K562 (cell line): Measurements from ENCODE around the gene GPRC5A. TPM values are rescaled to one million over a fixed set of nuclear protein-coding genes. Genes with fewer than 3 reads are reported as not detected.

Experiments used
- ATAC-seq: fragments of 200-7000 bp; cut with Tn5 transposase; 3 replicates; pipeline ENCODE4 v1.9.1; 2020; ENCODE audit warnings: moderate library complexity
- BruUV-seq: library from RNA; stranded (reverse); fragments of 400-500 nt; replicated peaks from 2 replicates; lab custom pipeline; 2021; lab: Mats Ljungman, UMichigan
- CTCF ChIA-PET: fragments of 300-600 bp; formaldehyde crosslinking; extraction: SDS; loops from one replicate; lab custom pipeline; 2021; ENCODE audit warnings: low intra/inter-chr PET ratio; lab: Yijun Ruan, JAX
- POLR2A ChIA-PET: fragments of 300-600, 350-650 bp; sonication (Branson Sonifier 250); formaldehyde crosslinking; extraction: SDS; loops from one replicate; lab custom pipeline; 2021; ENCODE audit warnings: antibody characterized with exemption, inconsistent platforms; lab: Yijun Ruan, JAX
- DNase-seq, 4 experiments: peaks; one replicate each; pipeline versions ENCODE4 v3.0.0 to v3.0.0-alpha.2; 2011 to 2018; ENCODE audit warnings: low spot score in 3 of 4, mixed read lengths in 3 of 4; ENCODE audit errors: extremely low read depth in 1 of 4
- FAIRE-seq: peaks from 2 replicates; lab custom pipeline; 2011; peaks lifted over from hg19 to GRCh38; lab: Jason Lieb, UNC
- H2AFZ ChIP-seq: 2 replicates; pipeline ENCODE4 v1.6.0; 2011; ENCODE audit warnings: low read depth, low read length, control low read depth, inconsistent platforms
- H3K27ac ChIP-seq: fragments of 200-600 bp; 3 replicates; pipeline ENCODE4 v1.8.0; 2011; ENCODE audit warnings: low read depth, mild to moderate bottlenecking, control low read depth, inconsistent platforms, low read length, moderate library complexity, mixed read lengths; ENCODE audit errors: extremely low read depth
- H3K27me3 ChIP-seq, 2 experiments: fragments of 300-600 bp in 1 of 2; 2 replicates in 1 of 2; 3 replicates in 1 of 2; pipeline versions ENCODE4 v1.6.0 to v1.8.0; 2011; ENCODE audit warnings: inconsistent platforms in 2 of 2, low read length in 2 of 2, mild to moderate bottlenecking in 1 of 2, mixed read lengths in 1 of 2, moderate library complexity in 1 of 2; ENCODE audit not compliant: control insufficient read depth in 2 of 2, insufficient read depth in 2 of 2
- H3K36me3 ChIP-seq: fragments of 300-600 bp; 3 replicates; pipeline ENCODE4 v1.8.0; 2011; ENCODE audit warnings: mild to moderate bottlenecking, low read length, inconsistent platforms; ENCODE audit not compliant: control insufficient read depth, insufficient read depth
- H3K4me1 ChIP-seq, 2 experiments: fragments of 200-600 bp in 1 of 2; replicated peaks in 1 of 2; 2 replicates in 1 of 2; 3 replicates in 1 of 2; pipeline versions ENCODE4 v1.5.1 to v1.8.0; 2011; ENCODE audit warnings: inconsistent platforms in 2 of 2, low read length in 2 of 2, mild to moderate bottlenecking in 1 of 2, mixed read lengths in 1 of 2, moderate library complexity in 1 of 2; ENCODE audit not compliant: control insufficient read depth in 2 of 2, insufficient read depth in 2 of 2
- H3K4me2 ChIP-seq: 2 replicates; pipeline ENCODE4 v1.6.1; 2011; ENCODE audit warnings: low read length, control low read depth, inconsistent platforms, mixed read lengths; ENCODE audit not compliant: insufficient read depth
- H3K4me3 ChIP-seq: fragments of 200-600 bp; sonication (generic), shearing (Covaris generic); 2 replicates; pipeline ENCODE4 v1.5.1; 2016; ENCODE audit warnings: control low read depth, inconsistent platforms
- H3K79me2 ChIP-seq: fragments of 200-600 bp; 3 replicates; pipeline ENCODE4 v1.8.0; 2011; ENCODE audit warnings: low read length, inconsistent platforms; ENCODE audit not compliant: control insufficient read depth, insufficient read depth
- H3K9ac ChIP-seq, 2 experiments: 2 replicates each; pipeline versions ENCODE4 v1.6.0 to v1.6.1; 2011; ENCODE audit warnings: low read depth in 2 of 2, low read length in 2 of 2, control low read depth in 1 of 2, inconsistent platforms in 1 of 2, mild to moderate bottlenecking in 1 of 2, mixed read lengths in 1 of 2; ENCODE audit not compliant: insufficient read depth in 1 of 2
- H3K9me1 ChIP-seq: one replicate; pipeline ENCODE4 v1.6.0; 2011; ENCODE audit warnings: inconsistent platforms, mild to moderate bottlenecking, low read length, moderate library complexity; ENCODE audit not compliant: control insufficient read depth, insufficient read depth
- H3K9me3 ChIP-seq: replicated peaks from 2 replicates; pipeline ENCODE4 v1.5.1; 2011; ENCODE audit warnings: low read depth, low read length, inconsistent platforms; ENCODE audit not compliant: control insufficient read depth, insufficient read depth
- H4K20me1 ChIP-seq: replicated peaks from 2 replicates; pipeline ENCODE4 v1.6.1; 2011; ENCODE audit warnings: low read length, inconsistent platforms, mixed read lengths; ENCODE audit not compliant: control insufficient read depth, insufficient read depth
- GTF2E2 ChIP-seq: fragments of 200-800 bp; sonication (Bioruptor generic); IDR thresholded peaks from 2 replicates; pipeline ENCODE4 v1.6.1; 2016; ENCODE audit warnings: missing genetic modification characterization, missing compliant biosample characterization
- ID3 ChIP-seq, 2 experiments: fragments of 250-450 bp in 1 of 2; fragments of 450-650 bp in 1 of 2; sonication (Bioruptor Pico) in 1 of 2; IDR thresholded peaks; 2 replicates each; pipeline versions ENCODE4 v1.6.1 to v1.8.0; 2016 to 2021; ENCODE audit warnings: mild to moderate bottlenecking in 2 of 2, moderate library complexity in 2 of 2, missing compliant biosample characterization in 1 of 2, missing genetic modification characterization in 1 of 2
- MYBL2 ChIP-seq, 2 experiments: fragments of 450-650 bp in 1 of 2; sonication (generic) in 1 of 2; formaldehyde crosslinking in 1 of 2; IDR thresholded peaks; 2 replicates each; pipeline versions ENCODE4 v1.6.1 to v1.8.1; 2017 to 2022; ENCODE audit warnings: borderline replicate concordance in 1 of 2, inconsistent platforms in 1 of 2, low read depth in 1 of 2, mild to moderate bottlenecking in 1 of 2, missing genetic modification reagents in 1 of 2, moderate library complexity in 1 of 2
- RBBP5 ChIP-seq: fragments of 200-600 bp; sonication (generic); IDR thresholded peaks from 2 replicates; pipeline ENCODE4 v1.6.1; 2012; ENCODE audit warnings: borderline replicate concordance, mild to moderate bottlenecking, low read length, control low read depth, inconsistent platforms; ENCODE audit not compliant: insufficient read depth, poor library complexity, severe bottlenecking
- RBM22 ChIP-seq: fragments of 200-400 bp; formaldehyde crosslinking; IDR thresholded peaks from 2 replicates; pipeline ENCODE4 v1.6.1; 2018; ENCODE audit warnings: low read length, low read depth; ENCODE audit not compliant: poor library complexity, severe bottlenecking
- ZNF778 ChIP-seq: fragments of 450-650 bp; formaldehyde crosslinking; IDR thresholded peaks from 2 replicates; pipeline ENCODE4 v1.4.0; 2020; ENCODE audit warnings: mild to moderate bottlenecking, moderate library complexity
- WGBS: fragments of 100-300 bp; shearing (Covaris generic); methylation state at CpG from one replicate; pipeline ENCODE4 v1.1.6; 2016; ENCODE audit warnings: low coverage, mixed read lengths; ENCODE audit not compliant: insufficient coverage; ENCODE audit errors: missing lambda C conversion rate; 5-methylcytosine and 5-hydroxymethylcytosine counted together
- in situ Hi-C: fragments of 300-500 bp; cut with MboI; formaldehyde crosslinking; loops from 4 replicates; pipeline ENCODE4 v1.15.0; 2018; ENCODE audit warnings: inconsistent platforms, mixed read lengths
- intact Hi-C: fragments of 100-400 bp; cut with micrococcal nuclease; formaldehyde crosslinking; loops from 2 replicates; pipeline ENCODE4 v1.14.2; 2022
- polyA plus RNA-seq, 8 experiments: library from polyadenylated mRNA; depleted of rRNA in 4 of 8; stranded (reverse) in 5 of 8; unstranded in 3 of 8; fragments of >200 nt; fragmentation: Nextera tagmentation in 2 of 8; fragmentation: Illumina TruSeq in 1 of 8; extraction: Ambion mirVana in 2 of 8; extraction: Trizol in 1 of 8; gene quantifications; 2 replicates each; pipeline versions ENCODE4 v1.2.1 to v1.2.3, GENCODE V29; 2011 to 2014; ENCODE audit warnings: inconsistent platforms in 1 of 8, missing spikeins in 1 of 8
- total RNA-seq, 7 experiments: library from RNA; depleted of rRNA in 6 of 7; stranded (reverse); fragments of >200 nt in 6 of 7; fragmentation: Illumina TruSeq in 2 of 7; extraction: Trizol in 2 of 7; gene quantifications; 2 replicates each; pipeline versions ENCODE4 v1.2.1 to v1.2.3, GENCODE V29; 2011 to 2021; ENCODE audit warnings: low replicate concordance in 1 of 7
- TF ChIP-seq, protein P1 (sequence below): fragments of 450-650 bp; IDR thresholded peaks from 2 replicates; pipeline ENCODE4 v1.6.1; 2016; ENCODE audit warnings: mild to moderate bottlenecking
- TF ChIP-seq, protein P2 (sequence below): conservative IDR thresholded peaks from 2 replicates; pipeline ENCODE4 v1.6.1; 2011; ENCODE audit warnings: low read depth, mild to moderate bottlenecking, low read length; ENCODE audit not compliant: control insufficient read depth
- TF ChIP-seq, protein P3 (sequence below): fragments of 250-450 bp; sonication (Bioruptor Pico); IDR thresholded peaks from 2 replicates; pipeline ENCODE4 v1.4.0; 2020; ENCODE audit warnings: mild to moderate bottlenecking

Gene GPRC5A
- total and polyA plus RNA-seq, 9 of the 15 experiments (the other 6 are each of a cell fraction or from before 2014, with no cell fraction given), result 0.01 to 0.64 (median 0.08) TPM; not detected in 6

- CTCF ChIA-PET, result no interaction called here
- FAIRE-seq (no peak), DNase-seq (no peak), ATAC-seq (no peak)
- Histone ChIP-seq H2AFZ (no peak overlapping the region), H3K9me1 (no peaks in the 10 kb centered on the region), H3K9me3 (no peaks in the 10 kb centered on the region; the same call in 1 of the 2 replicates), H3K4me1 (peaks cover 0 to 6% of the 10 kb centered on the region in 2 experiments; a peak in 3 of 5 replicates), H3K27me3 (no peaks in the 10 kb centered on the region), H3K4me2 (no peak overlapping the region), H3K36me3 (peaks cover 8% of the 10 kb centered on the region; the same call in 1 of the 3 replicates), H4K20me1 (no peaks in the 10 kb centered on the region), H3K27ac (no peak overlapping the region), H3K79me2 (peaks cover 10% of the 10 kb centered on the region), H3K9ac (no peak overlapping the region), H3K4me3 (no peak overlapping the region)
- in situ Hi-C loops, result no loop called here
- WGBS, result no CpG with 5 or more reads among the region's 1 CpG
- BruUV-seq, result no TSS peak
- POLR2A ChIA-PET, result interaction anchor here (0.6 kb wide), 1 partner anchor 8 kb away, joined by 4 read pairs; no protein-coding TSS in a partner anchor
- TF ChIP-seq ID3 (CRISPR knock-in tag; IDR thresholded peaks at IDR 0.05) (no peak), ID3 (tag; IDR thresholded peaks at IDR 0.05) (no peak), RBM22 (no peak), MYBL2 (IDR thresholded peaks at IDR 0.05; ENCODE audit: low read depth) (no peak), MYBL2 (CRISPR knock-in tag; IDR thresholded peaks at IDR 0.05; ENCODE audit: borderline replicate concordance) (no peak), GTF2E2 (tag) (no peak), ZNF778 (no peak), RBBP5 (no peak)
- TF ChIP-seq, protein P1, sequence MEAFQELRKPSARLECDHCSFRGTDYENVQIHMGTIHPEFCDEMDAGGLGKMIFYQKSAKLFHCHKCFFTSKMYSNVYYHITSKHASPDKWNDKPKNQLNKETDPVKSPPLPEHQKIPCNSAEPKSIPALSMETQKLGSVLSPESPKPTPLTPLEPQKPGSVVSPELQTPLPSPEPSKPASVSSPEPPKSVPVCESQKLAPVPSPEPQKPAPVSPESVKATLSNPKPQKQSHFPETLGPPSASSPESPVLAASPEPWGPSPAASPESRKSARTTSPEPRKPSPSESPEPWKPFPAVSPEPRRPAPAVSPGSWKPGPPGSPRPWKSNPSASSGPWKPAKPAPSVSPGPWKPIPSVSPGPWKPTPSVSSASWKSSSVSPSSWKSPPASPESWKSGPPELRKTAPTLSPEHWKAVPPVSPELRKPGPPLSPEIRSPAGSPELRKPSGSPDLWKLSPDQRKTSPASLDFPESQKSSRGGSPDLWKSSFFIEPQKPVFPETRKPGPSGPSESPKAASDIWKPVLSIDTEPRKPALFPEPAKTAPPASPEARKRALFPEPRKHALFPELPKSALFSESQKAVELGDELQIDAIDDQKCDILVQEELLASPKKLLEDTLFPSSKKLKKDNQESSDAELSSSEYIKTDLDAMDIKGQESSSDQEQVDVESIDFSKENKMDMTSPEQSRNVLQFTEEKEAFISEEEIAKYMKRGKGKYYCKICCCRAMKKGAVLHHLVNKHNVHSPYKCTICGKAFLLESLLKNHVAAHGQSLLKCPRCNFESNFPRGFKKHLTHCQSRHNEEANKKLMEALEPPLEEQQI, result no peak
- TF ChIP-seq, protein P2, sequence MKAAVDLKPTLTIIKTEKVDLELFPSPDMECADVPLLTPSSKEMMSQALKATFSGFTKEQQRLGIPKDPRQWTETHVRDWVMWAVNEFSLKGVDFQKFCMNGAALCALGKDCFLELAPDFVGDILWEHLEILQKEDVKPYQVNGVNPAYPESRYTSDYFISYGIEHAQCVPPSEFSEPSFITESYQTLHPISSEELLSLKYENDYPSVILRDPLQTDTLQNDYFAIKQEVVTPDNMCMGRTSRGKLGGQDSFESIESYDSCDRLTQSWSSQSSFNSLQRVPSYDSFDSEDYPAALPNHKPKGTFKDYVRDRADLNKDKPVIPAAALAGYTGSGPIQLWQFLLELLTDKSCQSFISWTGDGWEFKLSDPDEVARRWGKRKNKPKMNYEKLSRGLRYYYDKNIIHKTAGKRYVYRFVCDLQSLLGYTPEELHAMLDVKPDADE, result no peak
- TF ChIP-seq, protein P3, sequence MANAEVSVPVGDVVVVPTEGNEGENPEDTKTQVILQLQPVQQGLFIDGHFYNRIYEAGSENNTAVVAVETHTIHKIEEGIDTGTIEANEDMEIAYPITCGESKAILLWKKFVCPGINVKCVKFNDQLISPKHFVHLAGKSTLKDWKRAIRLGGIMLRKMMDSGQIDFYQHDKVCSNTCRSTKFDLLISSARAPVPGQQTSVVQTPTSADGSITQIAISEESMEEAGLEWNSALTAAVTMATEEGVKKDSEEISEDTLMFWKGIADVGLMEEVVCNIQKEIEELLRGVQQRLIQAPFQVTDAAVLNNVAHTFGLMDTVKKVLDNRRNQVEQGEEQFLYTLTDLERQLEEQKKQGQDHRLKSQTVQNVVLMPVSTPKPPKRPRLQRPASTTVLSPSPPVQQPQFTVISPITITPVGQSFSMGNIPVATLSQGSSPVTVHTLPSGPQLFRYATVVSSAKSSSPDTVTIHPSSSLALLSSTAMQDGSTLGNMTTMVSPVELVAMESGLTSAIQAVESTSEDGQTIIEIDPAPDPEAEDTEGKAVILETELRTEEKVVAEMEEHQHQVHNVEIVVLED (CRISPR knock-in tag), result no peak
- intact Hi-C loops, result no loop called here
Measured at GRCh38 chr12:12925388-12925787, 34.0 kb downstream of the GPRC5A start.
